Common myeloid progenitor, CD34-positive (primary cell): Measurements from ENCODE around the gene OR14I1. TPM values are rescaled to one million over a fixed set of nuclear protein-coding genes. Genes with fewer than 3 reads are reported as not detected.

ENCODE experiments used
- CTCF ChIA-PET: fragments of 350-600 bp; sonication (Branson Sonifier 250); formaldehyde crosslinking; loops from one replicate; lab custom pipeline; 2021; ENCODE audit warnings: antibody characterized with exemption; lab: Charles Lee
- POLR2A ChIA-PET: fragments of 350-600 bp; sonication (Branson Sonifier 250); formaldehyde crosslinking; loops from one replicate; lab custom pipeline; 2021; ENCODE audit warnings: antibody characterized with exemption; lab: Charles Lee
- DNase-seq, 3 donors: peaks; one replicate each; pipeline versions ENCODE4 v3.0.0 to v3.0.0-alpha.2; 2013
- H3K27ac ChIP-seq, 2 experiments: 1 replicate in 1 of 2; 2 replicates in 1 of 2; pipeline ENCODE4 v1.7.0; 2013; ENCODE audit warnings: inconsistent platforms in 2 of 2, low read length in 2 of 2, mild to moderate bottlenecking in 2 of 2, low read depth in 1 of 2, moderate library complexity in 1 of 2; ENCODE audit not compliant: severe bottlenecking in 2 of 2, insufficient read depth in 1 of 2, poor library complexity in 1 of 2
- H3K27me3 ChIP-seq, 5 experiments: replicated peaks in 2 of 5; 1 replicate in 3 of 5; 2 replicates in 2 of 5; pipeline versions ENCODE4 v1.6.1 to v1.7.0; 2013; ENCODE audit warnings: low read length in 4 of 5, mild to moderate bottlenecking in 2 of 5, moderate library complexity in 2 of 5, inconsistent platforms in 1 of 5; ENCODE audit not compliant: insufficient read depth in 5 of 5, control insufficient read depth in 4 of 5
- H3K36me3 ChIP-seq, 4 experiments: 1 replicate in 2 of 4; 2 replicates in 2 of 4; pipeline versions ENCODE4 v1.6.1 to v1.7.0; 2013; ENCODE audit warnings: low read length in 3 of 4, control low read depth in 1 of 4, mild to moderate bottlenecking in 1 of 4; ENCODE audit not compliant: control insufficient read depth in 4 of 4, insufficient read depth in 4 of 4
- H3K4me1 ChIP-seq, 4 experiments: 1 replicate in 3 of 4; 2 replicates in 1 of 4; pipeline versions ENCODE4 v1.6.1 to v1.7.1; 2013; ENCODE audit warnings: low read length in 3 of 4, mild to moderate bottlenecking in 3 of 4, control low read depth in 1 of 4, inconsistent platforms in 1 of 4, moderate library complexity in 1 of 4; ENCODE audit not compliant: control insufficient read depth in 4 of 4, insufficient read depth in 4 of 4; ENCODE audit errors: control extremely low read depth in 1 of 4
- H3K4me3 ChIP-seq, 7 experiments: 1 replicate in 4 of 7; 2 replicates in 3 of 7; pipeline versions ENCODE4 v1.5.1 to v1.7.0; 2013; ENCODE audit warnings: mild to moderate bottlenecking in 7 of 7, low read length in 6 of 7, moderate library complexity in 6 of 7, inconsistent platforms in 2 of 7, low read depth in 2 of 7, control low read depth in 1 of 7; ENCODE audit not compliant: insufficient read depth in 4 of 7, control insufficient read depth in 1 of 7; ENCODE audit errors: extremely low read depth in 1 of 7
- H3K9me3 ChIP-seq, 5 experiments: 1 replicate in 4 of 5; 2 replicates in 1 of 5; pipeline versions ENCODE4 v1.6.1 to v1.7.1; 2013; ENCODE audit warnings: low read length in 4 of 5, mild to moderate bottlenecking in 2 of 5, inconsistent platforms in 1 of 5, low read depth in 1 of 5, moderate library complexity in 1 of 5; ENCODE audit not compliant: control insufficient read depth in 4 of 5, insufficient read depth in 2 of 5; ENCODE audit errors: control extremely low read depth in 1 of 5
- WGBS: methylation state at CpG from one replicate; pipeline ENCODE4 v1.1.5; 2013; ENCODE audit not compliant: insufficient coverage; 5-methylcytosine and 5-hydroxymethylcytosine counted together
- polyA plus RNA-seq: library from polyadenylated mRNA; unstranded; fragments of 120-200 nt; gene quantifications from one replicate; pipeline ENCODE4 v1.2.1, GENCODE V29; 2013

The OR14I1 gene
- polyA plus RNA-seq = not detected

GRCh38 chr1:248702714-248703113 is at the start of gene OR14I1:
TSS of gene OR14I1 (minus strand) at chr1:248702766.
- Histone ChIP-seq H3K4me1 (no peaks in the 10 kb centered on the region), H3K27ac (no peak within 1 kb of the TSS), H3K9me3 (no peaks in the 10 kb centered on the region), H3K36me3 (no peaks in the 10 kb centered on the region), H3K27me3 (peaks cover 0 to 2% (median 0%) of the 10 kb centered on the region in 5 experiments), H3K4me3 (no peak within 1 kb of the TSS)
- POLR2A ChIA-PET = no interaction called here
- 100% methylated on average over 1 of the region's 1 CpG for WGBS
- no peak for DNase-seq
- CTCF ChIA-PET = interaction anchor here (18.6 kb wide), 1 partner anchor 106 kb away, joined by 186 read pairs; no protein-coding TSS in a partner anchor

DNA sequence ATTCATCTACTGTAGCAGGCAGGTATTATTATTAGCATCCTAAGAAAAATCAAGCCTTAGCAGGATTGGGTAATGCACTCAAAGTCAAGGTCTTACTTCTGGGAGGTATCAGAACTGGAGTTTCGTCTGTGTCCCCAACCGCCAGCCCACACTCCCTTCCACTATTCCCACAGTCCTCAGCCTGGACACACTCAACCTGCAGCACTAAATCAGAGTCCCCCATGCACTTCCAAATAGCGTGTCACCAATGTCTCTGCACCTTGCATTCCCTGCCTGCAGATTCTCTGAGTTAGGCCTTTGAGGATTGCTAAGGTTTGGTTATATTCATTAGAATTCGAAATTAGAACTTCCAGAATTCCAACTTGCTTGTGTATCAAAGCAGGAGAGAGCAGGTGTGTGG is 49.1 kb upstream of the OR14I1 start:
- 100% methylated on average over 1 of the region's 4 CpGs for WGBS
- CTCF ChIA-PET = interaction anchor here (1.1 kb wide), 1 partner anchor 38 kb away, joined by 3 read pairs; no protein-coding TSS in a partner anchor
- Histone ChIP-seq H3K4me1 (peaks cover 0 to 8% (median 3%) of the 10 kb centered on the region in 4 experiments), H3K4me3 (peak overlapping the region in 1 of 7 experiments; percentile 53), H3K27ac (no peak overlapping the region), H3K9me3 (no peaks in the 10 kb centered on the region), H3K27me3 (peaks cover 0 to 2% (median 0%) of the 10 kb centered on the region in 5 experiments), H3K36me3 (no peaks in the 10 kb centered on the region)
- peak in 2 of 3 donors; percentile 13 to 45 for DNase-seq
- POLR2A ChIA-PET = no interaction called here

DNA sequence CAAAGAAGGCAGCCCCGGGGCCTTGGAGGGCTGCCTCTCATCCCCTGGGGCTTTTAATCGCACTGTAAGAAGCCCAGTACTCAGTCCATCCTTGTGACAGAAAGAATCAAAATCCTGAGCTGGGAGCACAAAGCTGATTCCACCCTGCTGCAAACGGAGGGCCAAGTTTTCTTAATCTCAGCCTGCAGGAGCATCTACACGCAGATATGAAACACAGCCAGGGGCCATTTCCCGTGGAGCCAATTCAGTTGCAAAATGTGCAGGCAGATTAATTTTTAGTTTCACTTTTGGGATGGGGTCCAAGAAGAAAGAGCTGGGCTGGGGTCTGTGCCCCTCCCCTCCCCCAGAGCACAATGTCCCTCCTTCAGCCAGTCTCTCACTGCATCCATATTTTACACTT is 48.6 kb upstream of the OR14I1 start:
- 33% methylated on average over 5 of the region's 5 CpGs for WGBS
- POLR2A ChIA-PET = no interaction called here

GRCh38 chr1:248750496-248750895 is 47.9 kb upstream of the OR14I1 start:
- no peak overlapping the region for H3K27ac ChIP-seq
- no peaks in the 10 kb centered on the region for H3K9me3 ChIP-seq
- H3K4me3 ChIP-seq = no peak overlapping the region
- DNase-seq = no peak
- WGBS = 100% methylated on average over 2 of the region's 2 CpGs
- ChIA-PET CTCF (interaction anchor here (1.1 to 1.3 kb wide), 3 partner anchors 37 to 59 kb away, joined by 3 read pairs; no protein-coding TSS in a partner anchor), POLR2A (no interaction called here)
- H3K4me1 ChIP-seq = peaks cover 0 to 8% (median 3%) of the 10 kb centered on the region in 4 experiments
- H3K27me3 ChIP-seq = peaks cover 0 to 2% (median 0%) of the 10 kb centered on the region in 5 experiments
- no peaks in the 10 kb centered on the region for H3K36me3 ChIP-seq

More for the DNA sequence above, 48.6 kb upstream of the OR14I1 start:
- no peaks in the 10 kb centered on the region for H3K9me3 ChIP-seq
- CTCF ChIA-PET = interaction anchor here (1.1 to 1.3 kb wide), 2 partner anchors 38 to 60 kb away, joined by 3 read pairs; no protein-coding TSS in a partner anchor
- H3K27ac ChIP-seq = no peak overlapping the region
- H3K4me1 ChIP-seq = peaks cover 0 to 8% (median 3%) of the 10 kb centered on the region in 4 experiments
- peak overlapping the region in 1 of 7 experiments; percentile 53 for H3K4me3 ChIP-seq
- DNase-seq = peak; percentile 50 to 85 (median 78)
- no peaks in the 10 kb centered on the region for H3K36me3 ChIP-seq
- H3K27me3 ChIP-seq = peaks cover 0 to 2% (median 0%) of the 10 kb centered on the region in 5 experiments

GRCh38 chr1:248748211-248748610 is 45.6 kb upstream of the OR14I1 start:
- Histone ChIP-seq H3K27ac (no peak overlapping the region), H3K4me3 (no peak overlapping the region), H3K9me3 (no peaks in the 10 kb centered on the region), H3K36me3 (no peaks in the 10 kb centered on the region), H3K4me1 (peaks cover 0 to 8% (median 3%) of the 10 kb centered on the region in 4 experiments), H3K27me3 (no peaks in the 10 kb centered on the region)
- no peak for DNase-seq
- ChIA-PET POLR2A (no interaction called here), CTCF (interaction anchor here (1.1 kb wide), 1 partner anchor 8 kb away, joined by 3 read pairs; no protein-coding TSS in a partner anchor)
- WGBS = 100% methylated on average over 3 of the region's 10 CpGs

GRCh38 chr1:248740876-248741275 is 38.3 kb upstream of the OR14I1 start:
- 95% methylated on average over 3 of the region's 7 CpGs for WGBS
- ChIA-PET CTCF (no interaction called here), POLR2A (no interaction called here)
- DNase-seq = no peak
- Histone ChIP-seq H3K27ac (no peak overlapping the region), H3K4me3 (peak overlapping the region in 1 of 7 experiments; percentile 21), H3K4me1 (no peaks in the 10 kb centered on the region), H3K36me3 (no peaks in the 10 kb centered on the region), H3K27me3 (no peaks in the 10 kb centered on the region), H3K9me3 (no peaks in the 10 kb centered on the region)

GRCh38 chr1:248739572-248740205 is 37.1 kb upstream of the OR14I1 start:
- no peak overlapping the region for H3K27ac ChIP-seq
- ChIA-PET CTCF (interaction anchor here (1.1 kb wide), 1 partner anchor 9 kb away, joined by 3 read pairs; no protein-coding TSS in a partner anchor), POLR2A (no interaction called here)
- H3K4me3 ChIP-seq = no peak overlapping the region
- H3K4me1 ChIP-seq = no peaks in the 10 kb centered on the region
- DNase-seq = no peak
- H3K36me3 ChIP-seq = no peaks in the 10 kb centered on the region
- peaks cover 0 to 5% (median 0%) of the 10 kb centered on the region in 5 experiments for H3K9me3 ChIP-seq
- 90% methylated on average over 14 of the region's 16 CpGs for WGBS
- no peaks in the 10 kb centered on the region for H3K27me3 ChIP-seq
